B cell (primary cell): ENCODE data around the gene PCGF1. TPM values are rescaled to one million over a fixed set of nuclear protein-coding genes. Genes with fewer than 3 reads are reported as not detected.
A peak's percentile ranks its signal among the peaks of the same experiment; 100 is the strongest.

ENCODE experiments used
- ATAC-seq: fragments of 200-7000 bp; cut with Tn5 transposase; one replicate; pipeline ENCODE4 v1.10.0; 2021; ENCODE audit warnings: low read depth, mild to moderate bottlenecking, moderate number of reproducible peaks, moderate library complexity
- CTCF ChIA-PET: fragments of 350-600 bp; sonication (Branson Sonifier 250); formaldehyde crosslinking; loops from one replicate; lab custom pipeline; 2021; ENCODE audit warnings: antibody characterized with exemption, inconsistent platforms; lab: Charles Lee
- POLR2A ChIA-PET: fragments of 350-600 bp; sonication (Branson Sonifier 250); formaldehyde crosslinking; loops from one replicate; lab custom pipeline; 2021; ENCODE audit warnings: antibody characterized with exemption; lab: Charles Lee
- DNase-seq: peaks from one replicate; pipeline ENCODE4 v3.0.0; 2013
- H2AFZ ChIP-seq: 2 replicates; pipeline ENCODE4 v1.6.1; 2012; ENCODE audit warnings: mild to moderate bottlenecking, low read depth, low read length; ENCODE audit not compliant: insufficient read depth, poor library complexity, severe bottlenecking
- H3K27ac ChIP-seq, 2 donors: 1 replicate in 1 of 2; 2 replicates in 1 of 2; pipeline ENCODE4 v1.5.1; 2012 to 2013; ENCODE audit warnings: low read length in 2 of 2, mild to moderate bottlenecking in 2 of 2, moderate library complexity in 1 of 2
- H3K27me3 ChIP-seq, 4 experiments: fragments of 200-600 bp in 1 of 4; sonication (generic) in 1 of 4; replicated peaks in 1 of 4; 1 replicate in 2 of 4; 2 replicates in 2 of 4; pipeline versions ENCODE4 v1.6.1 to v1.7.0; 2013 to 2016; ENCODE audit warnings: low read length in 3 of 4, mild to moderate bottlenecking in 2 of 4, mixed read lengths in 1 of 4, moderate library complexity in 1 of 4; ENCODE audit not compliant: insufficient read depth in 4 of 4, control insufficient read depth in 3 of 4; ENCODE audit errors: control extremely low read depth in 1 of 4
- H3K36me3 ChIP-seq, 2 experiments: replicated peaks in 1 of 2; 1 replicate in 1 of 2; 2 replicates in 1 of 2; pipeline versions ENCODE4 v1.6.1 to v1.7.1; 2013; ENCODE audit warnings: low read length in 1 of 2; ENCODE audit not compliant: insufficient read depth in 2 of 2, control insufficient read depth in 1 of 2; ENCODE audit errors: control extremely low read depth in 1 of 2, extremely low read depth in 1 of 2
- H3K4me1 ChIP-seq, 2 donors: fragments of 200-600 bp in 1 of 2; sonication (generic) in 1 of 2; 1 replicate in 1 of 2; 2 replicates in 1 of 2; pipeline versions ENCODE4 v1.5.1 to v1.6.1; 2013 to 2017; ENCODE audit warnings: low read length in 2 of 2; ENCODE audit not compliant: control insufficient read depth in 2 of 2, insufficient read depth in 2 of 2
- H3K4me2 ChIP-seq: replicated peaks from 2 replicates; pipeline ENCODE3; 2012; ENCODE audit warnings: mild to moderate bottlenecking, low read depth, low read length; ENCODE audit not compliant: poor library complexity, severe bottlenecking
- H3K4me3 ChIP-seq, 5 experiments: fragments of 200-600 bp in 1 of 5; sonication (generic) in 1 of 5; 1 replicate in 3 of 5; 2 replicates in 2 of 5; pipeline versions ENCODE4 v1.5.1 to v1.7.0; 2011 to 2016; ENCODE audit warnings: low read length in 4 of 5, mild to moderate bottlenecking in 4 of 5, low read depth in 2 of 5, control low read depth in 1 of 5, moderate library complexity in 1 of 5; ENCODE audit not compliant: insufficient read depth in 1 of 5; ENCODE audit errors: control extremely low read depth in 1 of 5, extremely low read depth in 1 of 5
- H3K79me2 ChIP-seq: fragments of 200-600 bp; sonication (generic); one replicate; pipeline ENCODE4 v1.6.0; 2016; ENCODE audit warnings: low read length; ENCODE audit not compliant: control insufficient read depth, insufficient read depth
- H3K9ac ChIP-seq: fragments of 200-600 bp; sonication (generic); 2 replicates; pipeline ENCODE4 v1.6.1; 2017; ENCODE audit warnings: mild to moderate bottlenecking, low read length, moderate library complexity
- H3K9me3 ChIP-seq, 3 donors: one replicate each; pipeline versions ENCODE4 v1.6.1 to v1.7.1; 2013; ENCODE audit warnings: low read length in 2 of 3; ENCODE audit not compliant: control insufficient read depth in 2 of 3, insufficient read depth in 1 of 3; ENCODE audit errors: control extremely low read depth in 1 of 3
- H4K20me1 ChIP-seq: 2 replicates; pipeline ENCODE4 v1.6.0; 2012; ENCODE audit warnings: mild to moderate bottlenecking, low read length; ENCODE audit not compliant: insufficient read depth, control insufficient read depth, poor library complexity, severe bottlenecking
- H3K27ac Mint-ChIP-seq: one replicate; pipeline ENCODE4 v1.8.0; 2021; ENCODE audit warnings: mixed read lengths
- H3K27me3 Mint-ChIP-seq: one replicate; pipeline ENCODE4 v1.8.0; 2021; ENCODE audit warnings: mixed read lengths
- H3K4me1 Mint-ChIP-seq: one replicate; pipeline ENCODE4 v1.8.0; 2021; ENCODE audit warnings: mixed read lengths
- H3K4me3 Mint-ChIP-seq: one replicate; pipeline ENCODE4 v1.8.0; 2021; ENCODE audit warnings: mixed read lengths
- H3K9me3 Mint-ChIP-seq: one replicate; pipeline ENCODE4 v1.8.0; 2022; ENCODE audit warnings: mixed read lengths; ENCODE audit not compliant: insufficient read depth
- EZH2 ChIP-seq: IDR thresholded peaks from 2 replicates; pipeline ENCODE4 v1.6.1; 2012; ENCODE audit warnings: borderline replicate concordance, low read depth, mild to moderate bottlenecking, moderate library complexity, low read length; ENCODE audit not compliant: insufficient read depth, poor library complexity, severe bottlenecking
- WGBS: methylation state at CpG from one replicate; pipeline ENCODE4 v1.1.5; 2013; ENCODE audit warnings: missing lambda C conversion rate; ENCODE audit not compliant: insufficient coverage; 5-methylcytosine and 5-hydroxymethylcytosine counted together
- intact Hi-C: fragments of 100-400 bp; cut with micrococcal nuclease; formaldehyde crosslinking; loops from one replicate; pipeline ENCODE4 v1.10.0; 2022
- polyA plus RNA-seq: library from polyadenylated mRNA; depleted of rRNA; stranded (reverse); fragments of >200 nt; gene quantifications from 2 replicates; pipeline ENCODE4 v1.2.3, GENCODE V29; 2012
- total RNA-seq, 2 donors: library from RNA; stranded (reverse); fragments of 120-200 nt in 1 of 2; gene quantifications; 1 replicate in 1 of 2; 2 replicates in 1 of 2; pipeline versions ENCODE4 v1.2.3 to v1.2.4, GENCODE V29; 2013 to 2022
- TF ChIP-seq, protein P1 (sequence below): fragments of 200-600 bp; IDR thresholded peaks from one replicate; pipeline ENCODE4 v1.8.0; 2022; ENCODE audit warnings: antibody characterized with exemption, mild to moderate bottlenecking

PCGF1 gene
- total and polyA plus RNA-seq, 2 donors (not counting 1 experiment from before 2014, with no cell fraction given), result 21.9 to 40.1 TPM

- intact Hi-C loops, result loop anchor here (2.0 to 5.0 kb wide), 2 partner anchors 34 to 55 kb away; partner anchors contain the start of gene LBX2
- Mint-ChIP-seq H3K4me1 (peaks cover 37% of the 10 kb centered on the region), H3K9me3 (no peaks in the 10 kb centered on the region), H3K27ac (peak overlapping the region; percentile 96), H3K4me3 (peak overlapping the region; percentile 97), H3K27me3 (no peaks in the 10 kb centered on the region)
- peaks cover 0 to 36% of the 10 kb centered on the region in 2 experiments for H3K36me3 ChIP-seq
- peaks cover 32 to 40% of the 10 kb centered on the region in 2 donors for H3K4me1 ChIP-seq
- H3K4me3 ChIP-seq, result no peak overlapping the region
- H3K27ac ChIP-seq, result peak overlapping the region; percentile 84 to 90
- POLR2A ChIA-PET, result interaction anchor here (0.6 to 1.9 kb wide), 6 partner anchors 13 to 1247 kb away, joined by 3 to 5 read pairs (median 4); partner anchors contain the start of genes CCDC142, FBXO41, LOXL3 and PCGF1
- ATAC-seq, result no peak
- no peak overlapping the region for H3K9ac ChIP-seq
- peak overlapping the region; percentile 95 for H3K4me2 ChIP-seq
- CTCF ChIA-PET, result interaction anchor here (0.7 to 9.6 kb wide), 30 partner anchors 8 to 708 kb away, joined by 3 to 71 read pairs (median 4); partner anchors contain the start of genes CCDC142, INO80B, PCGF1 and STAMBP
- DNase-seq, result no peak
- no peak for TF ChIP-seq EZH2
- TF ChIP-seq, protein P1, sequence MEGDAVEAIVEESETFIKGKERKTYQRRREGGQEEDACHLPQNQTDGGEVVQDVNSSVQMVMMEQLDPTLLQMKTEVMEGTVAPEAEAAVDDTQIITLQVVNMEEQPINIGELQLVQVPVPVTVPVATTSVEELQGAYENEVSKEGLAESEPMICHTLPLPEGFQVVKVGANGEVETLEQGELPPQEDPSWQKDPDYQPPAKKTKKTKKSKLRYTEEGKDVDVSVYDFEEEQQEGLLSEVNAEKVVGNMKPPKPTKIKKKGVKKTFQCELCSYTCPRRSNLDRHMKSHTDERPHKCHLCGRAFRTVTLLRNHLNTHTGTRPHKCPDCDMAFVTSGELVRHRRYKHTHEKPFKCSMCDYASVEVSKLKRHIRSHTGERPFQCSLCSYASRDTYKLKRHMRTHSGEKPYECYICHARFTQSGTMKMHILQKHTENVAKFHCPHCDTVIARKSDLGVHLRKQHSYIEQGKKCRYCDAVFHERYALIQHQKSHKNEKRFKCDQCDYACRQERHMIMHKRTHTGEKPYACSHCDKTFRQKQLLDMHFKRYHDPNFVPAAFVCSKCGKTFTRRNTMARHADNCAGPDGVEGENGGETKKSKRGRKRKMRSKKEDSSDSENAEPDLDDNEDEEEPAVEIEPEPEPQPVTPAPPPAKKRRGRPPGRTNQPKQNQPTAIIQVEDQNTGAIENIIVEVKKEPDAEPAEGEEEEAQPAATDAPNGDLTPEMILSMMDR, result no peak
- no peak overlapping the region for H2AFZ ChIP-seq
- no peaks in the 10 kb centered on the region for H3K9me3 ChIP-seq
- WGBS, result 42% methylated on average over 4 of the region's 7 CpGs
- peaks cover 9% of the 10 kb centered on the region for H4K20me1 ChIP-seq
- no peaks in the 10 kb centered on the region for H3K27me3 ChIP-seq
- H3K79me2 ChIP-seq, result peaks cover 31% of the 10 kb centered on the region
Observed at GRCh38 chr2:74531666-74532065, 24.2 kb upstream of the PCGF1 start.
